HepG2 (cell line): ENCODE measurements around the gene AFTPH. TPM values are rescaled to one million over a fixed set of nuclear protein-coding genes. Genes with fewer than 3 reads are reported as not detected.

Source experiments
- ATAC-seq: fragments of 200-7000 bp; cut with Tn5 transposase; 3 replicates; pipeline ENCODE4 v1.9.1; 2020; ENCODE audit warnings: mild to moderate bottlenecking, moderate library complexity
- BruUV-seq: library from RNA; stranded (reverse); fragments of 400-500 nt; replicated peaks from 2 replicates; lab custom pipeline; 2021; lab: Mats Ljungman, UMichigan
- CTCF ChIA-PET: fragments of 300-600 bp; formaldehyde crosslinking; extraction: SDS; loops from one replicate; lab custom pipeline; 2021; ENCODE audit warnings: low total read pairs, inconsistent platforms, low intra/inter-chr PET ratio; lab: Yijun Ruan, JAX
- POLR2A ChIA-PET: fragments of 350-600 bp; sonication (Branson Sonifier 250); formaldehyde crosslinking; loops from one replicate; lab custom pipeline; 2020; ENCODE audit warnings: antibody characterized with exemption, inconsistent platforms; lab: Yijun Ruan, JAX
- DNase-seq: peaks from one replicate; pipeline ENCODE4 v3.0.0-alpha.2; 2015; ENCODE audit warnings: low spot score
- FAIRE-seq: peaks from 3 replicates; lab custom pipeline; 2011; peaks lifted over from hg19 to GRCh38; lab: Jason Lieb, UNC
- H2AFZ ChIP-seq: one replicate; pipeline ENCODE4 v1.6.1; 2011; ENCODE audit warnings: low read length, inconsistent platforms
- H3K27ac ChIP-seq: fragments of 300-600 bp; 3 replicates; pipeline ENCODE4 v1.8.0; 2011; ENCODE audit warnings: mixed run types, mild to moderate bottlenecking, mixed read lengths, low read length, inconsistent platforms; ENCODE audit not compliant: insufficient read depth; ENCODE audit errors: extremely low read length
- H3K27me3 ChIP-seq, 2 experiments: fragments of 200-600 bp in 1 of 2; 2 replicates in 1 of 2; 3 replicates in 1 of 2; pipeline versions ENCODE4 v1.6.0 to v1.8.0; 2011; ENCODE audit warnings: low read length in 2 of 2, mild to moderate bottlenecking in 2 of 2, moderate library complexity in 2 of 2, inconsistent platforms in 1 of 2; ENCODE audit not compliant: insufficient read depth in 2 of 2, control insufficient read depth in 1 of 2
- H3K36me3 ChIP-seq, 2 experiments: fragments of 200-600 bp in 1 of 2; replicated peaks in 1 of 2; 2 replicates in 1 of 2; 3 replicates in 1 of 2; pipeline versions ENCODE4 v1.5.1 to v1.8.0; 2011; ENCODE audit warnings: low read length in 2 of 2, inconsistent platforms in 1 of 2; ENCODE audit not compliant: insufficient read depth in 2 of 2, control insufficient read depth in 1 of 2
- H3K4me1 ChIP-seq: 2 replicates; pipeline ENCODE4 v1.5.1; 2012; ENCODE audit warnings: low read length, inconsistent platforms; ENCODE audit not compliant: insufficient read depth
- H3K4me2 ChIP-seq: 2 replicates; pipeline ENCODE4 v1.6.0; 2011; ENCODE audit warnings: low read depth, low read length, inconsistent platforms
- H3K4me3 ChIP-seq, 3 experiments: fragments of 200-600 bp in 1 of 3; sonication (generic), shearing (Covaris generic) in 1 of 3; replicated peaks in 1 of 3; 2 replicates each; pipeline ENCODE4 v1.5.1; 2011 to 2016; ENCODE audit warnings: low read length in 3 of 3, inconsistent platforms in 2 of 3, low read depth in 2 of 3, mild to moderate bottlenecking in 2 of 3, control low read depth in 1 of 3, mixed read lengths in 1 of 3; ENCODE audit not compliant: insufficient read depth in 1 of 3
- H3K79me2 ChIP-seq: one replicate; pipeline ENCODE4 v1.6.1; 2011; ENCODE audit warnings: low read length, inconsistent platforms; ENCODE audit not compliant: insufficient read depth
- H3K9ac ChIP-seq: 2 replicates; pipeline ENCODE4 v1.6.0; 2011; ENCODE audit warnings: mild to moderate bottlenecking, low read depth, low read length, inconsistent platforms; ENCODE audit not compliant: insufficient read depth
- H3K9me3 ChIP-seq: 2 replicates; pipeline ENCODE4 v1.5.1; 2012; ENCODE audit warnings: mild to moderate bottlenecking, low read length
- H4K20me1 ChIP-seq: 2 replicates; pipeline ENCODE4 v1.6.0; 2011; ENCODE audit warnings: inconsistent platforms, mild to moderate bottlenecking, low read length, moderate library complexity; ENCODE audit not compliant: insufficient read depth
- ATF7 ChIP-seq, 2 experiments: fragments of 450-650 bp in 1 of 2; sonication (generic) in 1 of 2; formaldehyde crosslinking in 1 of 2; IDR thresholded peaks; 2 replicates each; pipeline versions ENCODE4 v1.4.0 to v1.6.1; 2016 to 2020; ENCODE audit warnings: antibody characterized with exemption in 1 of 2, mild to moderate bottlenecking in 1 of 2, missing genetic modification reagents in 1 of 2
- ESRRA ChIP-seq: sonication (generic); formaldehyde crosslinking; IDR thresholded peaks from 2 replicates; pipeline ENCODE4 v1.5.1; 2020; ENCODE audit warnings: mild to moderate bottlenecking, low read depth, missing genetic modification reagents
- MAFF ChIP-seq: IDR thresholded peaks from 2 replicates; pipeline ENCODE4 v1.6.1; 2011; ENCODE audit warnings: low read depth, low read length, improper control_type of control experiment
- MAFK ChIP-seq, 2 experiments: IDR thresholded peaks in 1 of 2; conservative IDR thresholded peaks in 1 of 2; 2 replicates each; pipeline ENCODE4 v1.6.1; 2011; ENCODE audit warnings: improper control_type of control experiment in 2 of 2, low read length in 2 of 2
- MEIS1 ChIP-seq: sonication (generic); formaldehyde crosslinking; IDR thresholded peaks from 2 replicates; pipeline ENCODE4 v1.9.0; 2021; ENCODE audit warnings: mild to moderate bottlenecking, missing genetic modification reagents, moderate library complexity, borderline replicate concordance
- MTF2 ChIP-seq: sonication (generic); formaldehyde crosslinking; IDR thresholded peaks from 2 replicates; pipeline ENCODE4 v1.5.0; 2020; ENCODE audit warnings: missing genetic modification reagents, borderline replicate concordance
- ZC3H4 ChIP-seq: sonication (generic); formaldehyde crosslinking; IDR thresholded peaks from 2 replicates; pipeline ENCODE4 v1.4.0; 2020; ENCODE audit warnings: missing genetic modification reagents, borderline replicate concordance
- ZFP36 ChIP-seq: fragments of 150-350 bp; IDR thresholded peaks from 2 replicates; pipeline ENCODE4 v1.6.1; 2018; ENCODE audit warnings: borderline replicate concordance, low read length, low read depth; ENCODE audit not compliant: partially characterized antibody
- ZNF225 ChIP-seq: sonication (generic); formaldehyde crosslinking; IDR thresholded peaks from 2 replicates; pipeline ENCODE4 v1.4.0; 2020; ENCODE audit warnings: mild to moderate bottlenecking, missing genetic modification reagents
- ZNF251 ChIP-seq: sonication (generic); formaldehyde crosslinking; IDR thresholded peaks from 2 replicates; pipeline ENCODE4 v1.9.0; 2021; ENCODE audit warnings: mild to moderate bottlenecking, missing genetic modification reagents
- ZNF333 ChIP-seq: sonication (generic); formaldehyde crosslinking; IDR thresholded peaks from 2 replicates; pipeline ENCODE4 v1.4.0; 2020; ENCODE audit warnings: mild to moderate bottlenecking, missing genetic modification reagents, borderline replicate concordance
- ZNF34 ChIP-seq: sonication (generic); formaldehyde crosslinking; IDR thresholded peaks from 2 replicates; pipeline ENCODE4 v1.4.0; 2020; ENCODE audit warnings: mild to moderate bottlenecking, missing genetic modification reagents, borderline replicate concordance
- ZNF749 ChIP-seq: sonication (generic); formaldehyde crosslinking; IDR thresholded peaks from 2 replicates; pipeline ENCODE4 v1.8.0; 2022; ENCODE audit warnings: mild to moderate bottlenecking, missing genetic modification reagents, moderate library complexity, borderline replicate concordance
- ZNF784 ChIP-seq: sonication (generic); formaldehyde crosslinking; IDR thresholded peaks from 2 replicates; pipeline ENCODE4 v1.5.1; 2020; ENCODE audit warnings: missing genetic modification reagents, mild to moderate bottlenecking, borderline replicate concordance
- WGBS: methylation state at CpG from one replicate; pipeline ENCODE4 v1.1.6; 2017; ENCODE audit warnings: low lambda C conversion rate; 5-methylcytosine and 5-hydroxymethylcytosine counted together
- in situ Hi-C: cut with HindIII; loops from 2 replicates; pipeline ENCODE4 v1.10.0; 2017; ENCODE audit warnings: low pct_unique_long_range_greater_than_20kb; ENCODE audit not compliant: extremely low pct_ligation_motif_present
- intact Hi-C: fragments of 100-400 bp; cut with micrococcal nuclease; formaldehyde crosslinking; loops from one replicate; pipeline ENCODE4 v1.10.0; 2022; ENCODE audit not compliant: unreplicated experiment
- polyA plus RNA-seq, 8 experiments: library from polyadenylated mRNA; depleted of rRNA in 3 of 8; stranded (reverse) in 7 of 8; unstranded in 1 of 8; fragments of >200 nt; fragmentation: Illumina TruSeq in 4 of 8; extraction: Trizol in 4 of 8; gene quantifications; 2 replicates each; pipeline versions ENCODE4 v1.2.1 to v1.2.3, GENCODE V29; 2011 to 2016; ENCODE audit warnings: low read depth in 4 of 8, missing spikeins in 1 of 8, mixed read lengths in 1 of 8; ENCODE audit not compliant: insufficient read depth in 1 of 8
- total RNA-seq, 5 experiments: library from RNA; depleted of rRNA; stranded (reverse); fragments of >200 nt; fragmentation: Illumina TruSeq; extraction: Trizol; gene quantifications; 2 replicates each; pipeline ENCODE4 v1.2.3, GENCODE V29; 2016; ENCODE audit warnings: low read depth in 1 of 5
- TF ChIP-seq, protein P1 (sequence below): sonication (generic); formaldehyde crosslinking; IDR thresholded peaks from 2 replicates; pipeline ENCODE4 v1.4.0; 2020; ENCODE audit warnings: mild to moderate bottlenecking, low read depth, missing genetic modification reagents

The AFTPH gene
- total and polyA plus RNA-seq, 2 of the 13 experiments (the other 11 are each of a cell fraction or from before 2014, with no cell fraction given) = 27.5 to 36.8 TPM

DNA sequence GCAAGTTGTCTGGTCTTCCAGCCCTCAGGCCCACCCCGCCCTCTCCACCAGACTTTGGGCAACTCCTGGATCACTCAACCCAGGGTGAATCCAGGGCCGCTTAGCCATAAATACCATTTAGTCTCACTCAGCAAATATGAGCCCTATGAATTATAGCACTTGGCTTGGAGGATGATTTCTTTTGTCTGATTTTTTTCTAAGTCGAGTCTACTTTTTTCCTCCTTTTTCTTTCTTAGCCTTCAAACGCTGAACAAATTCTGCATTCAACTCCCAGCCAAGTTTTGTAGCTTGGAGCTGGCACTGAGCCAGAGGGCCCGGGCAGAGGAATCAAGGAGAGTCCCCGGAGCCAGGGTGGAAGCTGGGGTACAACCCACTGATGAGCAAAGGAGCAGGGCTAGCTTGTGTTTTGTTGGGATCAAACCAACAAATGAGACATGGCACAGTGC is 80.9 kb downstream of the AFTPH start:
- peak; percentile 71 to 75 for TF ChIP-seq MAFK (conservative IDR thresholded peaks at IDR 0.05 in 1 of 2, IDR thresholded peaks at IDR 0.05 in 1 of 2; ENCODE audit: low read length in 2 of 2)
- TF ChIP-seq MAFF = peak; percentile 52
- no peak for TF ChIP-seq MEIS1 (CRISPR knock-in tag)
- H3K9me3 ChIP-seq = peaks cover 5% of the 10 kb centered on the region; the same call in 1 of the 2 replicates
- no peaks in the 10 kb centered on the region for H3K36me3 ChIP-seq
- H3K4me3 ChIP-seq = no peak overlapping the region
- no peak overlapping the region for H3K4me2 ChIP-seq
- no peak for FAIRE-seq
- no peak overlapping the region for H2AFZ ChIP-seq
- H3K27me3 ChIP-seq = no peaks in the 10 kb centered on the region
- ATAC-seq = no peak
- H3K79me2 ChIP-seq = no peaks in the 10 kb centered on the region
- no peak overlapping the region for H3K9ac ChIP-seq
- intact Hi-C loops = loop anchor here (5.0 kb wide), 1 partner anchor 42 kb away; no protein-coding TSS in a partner anchor
- no peak overlapping the region for H3K27ac ChIP-seq
- in situ Hi-C loops = loop anchor here (25.0 kb wide), 1 partner anchor 957 kb away; no protein-coding TSS in a partner anchor
- H3K4me1 ChIP-seq = peaks cover 45% of the 10 kb centered on the region
- no peaks in the 10 kb centered on the region for H4K20me1 ChIP-seq
- ChIA-PET POLR2A (no interaction called here), CTCF (no interaction called here)
- no peak for DNase-seq
- WGBS = 48% methylated on average over 6 of the region's 6 CpGs
- BruUV-seq = no TSS peak

GRCh38 chr2:64605991-64606478 is 81.9 kb downstream of the AFTPH start:
- peaks cover 37% of the 10 kb centered on the region for H3K4me1 ChIP-seq
- no peak overlapping the region for H2AFZ ChIP-seq
- WGBS = 43% methylated on average over 5 of the region's 5 CpGs
- POLR2A ChIA-PET = interaction anchor here (1.4 to 3.2 kb wide), 3 partner anchors 24 to 145 kb away, joined by 7 to 19 read pairs (median 7); partner anchors contain the start of gene SERTAD2
- peaks cover 5% of the 10 kb centered on the region; the same call in 1 of the 2 replicates for H3K9me3 ChIP-seq
- H3K36me3 ChIP-seq = no peaks in the 10 kb centered on the region
- FAIRE-seq (peak; percentile 37), ATAC-seq (no peak), DNase-seq (no peak)
- H4K20me1 ChIP-seq = no peaks in the 10 kb centered on the region
- H3K4me3 ChIP-seq = peak overlapping the region in 2 of 3 experiments; percentile 42 to 66; a peak in 3 of 6 replicates
- intact Hi-C loops = loop anchor here (5.0 kb wide), 1 partner anchor 41 kb away; no protein-coding TSS in a partner anchor
- CTCF ChIA-PET = no interaction called here
- H3K27ac ChIP-seq = no peak overlapping the region
- no TSS peak for BruUV-seq
- H3K4me2 ChIP-seq = peak overlapping the region; percentile 89
- H3K9ac ChIP-seq = peak overlapping the region; percentile 51; the same call in 1 of the 2 replicates
- no peaks in the 10 kb centered on the region for H3K79me2 ChIP-seq
- H3K27me3 ChIP-seq = no peaks in the 10 kb centered on the region
- in situ Hi-C loops = loop anchor here (25.0 kb wide), 1 partner anchor 956 kb away; no protein-coding TSS in a partner anchor
- TF ChIP-seq MTF2 (CRISPR knock-in tag) = 0 out of 2 replicates have a peak, but pooled peaks have one; percentile 22
- TF ChIP-seq ZNF34 = 0 out of 2 replicates have a peak, but pooled peaks have one; percentile 22
- no peak for TF ChIP-seq ZFP36
- TF ChIP-seq ZNF225 = no peak
- no peak for TF ChIP-seq ZNF251
- TF ChIP-seq ZNF333 (CRISPR knock-in tag) = 0 out of 2 replicates have a peak, but pooled peaks have one; percentile 32
- TF ChIP-seq ZNF784 (CRISPR knock-in tag) = 0 out of 2 replicates have a peak, but pooled peaks have one; percentile 9
- TF ChIP-seq, protein P1, sequence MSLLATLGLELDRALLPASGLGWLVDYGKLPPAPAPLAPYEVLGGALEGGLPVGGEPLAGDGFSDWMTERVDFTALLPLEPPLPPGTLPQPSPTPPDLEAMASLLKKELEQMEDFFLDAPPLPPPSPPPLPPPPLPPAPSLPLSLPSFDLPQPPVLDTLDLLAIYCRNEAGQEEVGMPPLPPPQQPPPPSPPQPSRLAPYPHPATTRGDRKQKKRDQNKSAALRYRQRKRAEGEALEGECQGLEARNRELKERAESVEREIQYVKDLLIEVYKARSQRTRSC (CRISPR knock-in tag) = peak; percentile 66; the same call in 1 of the 2 replicates
- no peak for TF ChIP-seq ZNF749
- TF ChIP-seq ATF7 (IDR thresholded peaks at IDR 0.05) = no peak
- TF ChIP-seq ATF7 (CRISPR knock-in tag; IDR thresholded peaks at IDR 0.05) = peak; percentile 57; the same call in 1 of the 2 replicates
- no peak for TF ChIP-seq ZC3H4 (CRISPR knock-in tag)
- TF ChIP-seq ESRRA (CRISPR knock-in tag) = 0 out of 2 replicates have a peak, but pooled peaks have one; percentile 32
